Stimulated activated CD8-positive, alpha-beta memory T cell treated with anti-CD3 and anti-CD28 coated beads, Interleukin-7, amount 100 ng/mL, for 24 hours (primary cell): ENCODE measurements around the gene CD86.

Experiments
- DNase-seq: peaks from one replicate; pipeline ENCODE4 v3.0.0-alpha.2; 2020; ENCODE audit warnings: low read depth

Gene CD86

DNA sequence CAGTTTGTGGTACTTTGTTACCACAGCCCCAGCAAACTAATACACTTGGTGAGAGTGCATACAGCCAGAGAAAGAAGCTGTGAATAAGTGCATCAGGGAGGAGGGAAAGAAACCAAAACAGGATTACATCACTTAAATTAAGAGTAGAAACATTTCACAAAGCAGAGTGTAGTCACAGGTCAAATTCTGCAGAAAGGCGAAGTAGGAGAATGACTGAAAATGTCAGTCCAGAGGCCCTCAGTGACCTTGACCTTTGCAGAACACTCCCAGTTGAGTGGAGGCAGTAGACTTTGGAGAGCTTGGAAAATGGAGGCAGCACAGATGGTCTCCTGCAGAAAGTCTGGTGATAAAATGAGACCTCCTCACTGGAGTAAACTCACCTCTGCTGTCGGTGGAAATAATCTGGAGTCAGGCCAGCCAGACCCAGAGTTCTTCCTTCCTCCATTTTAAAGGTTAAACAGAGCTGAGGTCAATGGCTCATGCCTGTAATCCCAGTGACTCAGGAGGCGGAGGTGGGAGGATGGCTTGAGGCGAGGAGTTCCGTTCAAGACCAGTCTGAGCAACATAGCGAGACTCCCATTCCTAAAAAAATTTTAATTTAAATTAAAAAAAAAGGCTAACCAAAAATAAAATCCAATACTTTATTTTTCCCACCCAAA is 5.0 kb downstream of the CD86 start:
- no peak for DNase-seq

DNA sequence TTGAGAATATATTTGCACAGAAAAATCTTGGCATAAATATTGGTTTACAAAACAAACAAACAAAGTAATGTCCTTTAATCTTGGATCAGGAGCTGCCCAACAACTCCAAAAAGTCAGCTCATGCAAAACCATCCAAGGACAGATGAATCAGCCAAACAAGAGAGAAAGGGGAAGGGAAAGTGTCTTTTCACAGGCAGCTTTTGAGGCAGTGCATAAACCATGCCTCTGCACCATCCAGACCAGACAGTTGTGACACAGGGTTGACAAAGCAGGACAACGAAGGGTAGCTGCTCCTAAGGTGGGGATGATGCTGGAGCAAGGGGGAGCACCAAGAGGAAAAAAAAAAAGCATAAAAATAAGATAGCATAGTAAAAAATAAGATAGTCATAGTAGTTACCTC is 8.7 kb downstream of the CD86 start:
- no peak for DNase-seq

GRCh38 chr3:122064326-122064725 is 9.2 kb downstream of the CD86 start:
- DNase-seq = no peak

DNA sequence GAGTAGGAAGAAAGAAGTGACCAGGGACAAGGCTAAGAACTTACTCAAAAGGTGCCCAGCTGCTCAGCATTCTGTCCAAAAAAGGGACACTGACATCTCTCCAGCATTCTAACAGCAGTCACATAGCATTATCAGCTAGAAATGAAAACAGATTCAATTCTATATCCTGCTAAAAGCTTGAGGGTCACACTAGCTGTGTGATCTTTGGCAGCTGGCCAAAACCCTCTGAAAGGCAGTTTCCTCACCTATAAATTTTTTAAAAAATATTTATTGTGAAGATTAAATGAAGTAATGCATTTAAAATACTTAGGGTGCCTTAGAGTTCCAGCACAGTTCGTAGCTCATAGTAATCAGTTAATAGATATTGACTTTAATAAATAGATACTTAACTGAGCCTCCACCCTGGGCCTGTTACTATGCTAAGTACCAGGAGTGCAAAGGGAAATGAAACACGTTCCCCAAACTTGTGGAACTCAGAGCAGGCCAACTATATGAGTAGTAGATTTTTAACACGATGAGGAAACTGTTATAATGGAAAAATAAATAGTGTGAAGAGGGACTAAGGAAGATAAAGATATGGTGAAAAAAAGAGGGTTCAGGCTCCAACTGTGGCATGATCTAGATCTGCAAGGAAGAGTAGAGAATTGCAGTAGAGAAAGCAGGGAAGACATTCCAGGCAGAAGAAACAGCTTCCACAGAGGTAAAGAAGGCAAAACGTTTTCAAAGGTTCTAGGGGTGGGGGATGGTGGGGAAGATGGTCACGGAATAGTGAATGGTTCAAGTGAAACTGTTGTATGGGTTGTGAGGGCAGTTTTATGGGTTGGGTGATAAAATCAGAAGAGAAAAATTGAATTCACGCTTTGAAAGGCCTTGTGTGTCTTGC is 11.4 kb downstream of the CD86 start:
- no peak for DNase-seq

- no peak for DNase-seq
Measured at GRCh38 chr3:122067214-122067550, 12.0 kb downstream of the CD86 start.

DNA sequence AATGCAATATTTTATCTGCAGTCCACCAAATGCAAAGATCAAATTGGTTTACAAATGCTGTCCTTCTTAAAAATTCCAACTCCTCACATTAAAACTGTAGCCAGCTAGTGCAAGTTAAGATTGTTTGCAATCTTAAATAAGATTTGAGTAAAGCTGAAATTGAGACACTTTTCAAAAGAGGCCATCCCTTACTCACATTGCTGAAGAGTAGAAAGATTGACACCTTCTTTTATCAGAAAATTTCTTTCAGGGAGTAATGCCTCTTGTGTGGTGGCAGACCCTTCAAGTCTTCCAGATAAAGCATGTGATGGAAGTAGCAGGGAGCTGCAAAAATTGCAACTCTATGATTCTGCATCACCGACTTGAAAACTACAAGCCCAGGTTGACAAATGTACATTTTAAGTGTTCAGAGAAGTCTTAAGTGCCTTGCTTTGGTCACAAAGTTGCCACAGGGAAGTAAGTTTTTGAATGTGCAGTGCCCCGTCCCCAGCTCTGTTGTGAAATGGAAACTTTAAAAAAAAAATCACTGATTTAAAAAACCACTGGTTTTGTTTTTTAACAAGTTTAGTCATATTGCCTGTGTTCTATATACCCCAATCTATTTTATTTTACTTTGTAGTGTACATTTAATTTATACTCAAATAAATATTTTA is 12.6 kb downstream of the CD86 start:
- DNase-seq = no peak

DNA sequence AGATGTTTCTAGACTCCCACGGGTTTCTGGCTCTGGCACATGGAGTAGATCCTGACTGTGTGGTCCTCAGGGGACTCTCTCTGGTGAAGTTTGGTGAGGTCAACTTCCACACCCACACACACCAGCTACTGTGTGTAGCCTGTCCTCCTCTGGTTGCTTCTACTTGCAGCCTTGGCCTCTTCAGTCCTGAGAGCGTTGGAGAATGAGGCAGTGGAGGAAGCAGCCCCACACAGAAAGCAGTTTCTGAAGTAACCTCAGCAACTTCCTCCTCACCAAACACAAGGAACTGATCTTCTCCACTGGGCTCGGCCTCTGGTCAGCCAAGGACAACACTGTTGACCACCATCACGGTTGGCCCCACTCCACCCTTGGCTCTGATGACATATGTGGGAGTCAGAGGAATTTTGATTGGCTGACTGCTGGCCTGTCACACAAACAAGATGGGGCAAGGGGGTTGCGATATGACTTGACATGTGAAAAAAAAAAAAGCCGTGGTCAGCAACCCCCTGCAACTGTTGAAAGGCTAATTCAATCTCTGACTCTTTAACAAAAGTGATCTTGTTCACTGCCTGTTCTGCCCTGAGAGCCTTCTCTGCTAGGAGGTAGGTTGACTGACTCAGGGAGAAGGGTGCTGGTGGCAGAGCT is 19.6 kb downstream of the CD86 start:
- no peak for DNase-seq

- no peak for DNase-seq
Measured at GRCh38 chr3:122076491-122077292, 21.5 kb downstream of the CD86 start.

- DNase-seq = no peak
Measured at GRCh38 chr3:122077293-122078234, 22.4 kb downstream of the CD86 start.

GRCh38 chr3:122078235-122078935 is 23.2 kb downstream of the CD86 start:
- DNase-seq = no peak

GRCh38 chr3:122079524-122080206 is 24.5 kb downstream of the CD86 start:
- DNase-seq = no peak

GRCh38 chr3:122080207-122080587 is 25.0 kb downstream of the CD86 start:
- no peak for DNase-seq

DNA sequence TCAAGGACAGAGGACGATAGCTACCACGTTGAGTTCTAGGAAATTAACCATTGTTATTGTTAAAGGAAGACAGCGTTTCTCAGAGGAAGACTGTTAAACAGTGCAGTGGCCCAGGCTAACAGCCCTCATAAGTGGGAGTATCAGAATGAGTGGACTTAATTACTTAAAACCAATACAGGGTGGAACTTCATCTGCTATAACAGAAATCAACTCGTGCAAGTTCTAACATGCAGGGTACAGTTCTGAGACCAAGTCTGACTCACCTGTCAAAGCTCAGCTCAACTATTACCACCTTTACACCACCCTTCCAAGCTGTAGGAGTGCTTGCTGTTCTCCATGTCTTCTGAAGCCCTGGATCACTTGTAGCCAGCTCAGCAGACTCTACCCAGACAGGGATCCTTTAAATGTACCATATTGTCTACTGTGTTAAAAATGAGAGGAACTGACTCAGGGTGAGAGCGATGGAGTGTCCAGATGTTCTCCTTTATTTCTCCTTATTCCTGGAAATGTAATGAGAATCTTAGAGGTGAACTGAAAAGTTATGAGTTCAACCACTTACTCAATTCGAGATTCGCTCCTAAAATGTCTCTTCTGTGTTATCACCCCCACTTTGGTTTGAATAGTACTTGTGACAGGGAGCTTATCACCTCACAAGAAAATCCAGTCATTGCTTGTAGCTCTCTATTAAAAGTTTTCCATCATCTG is 26.5 kb downstream of the CD86 start:
- DNase-seq = no peak

- DNase-seq = no peak
Measured at GRCh38 chr3:122082357-122082756, 27.2 kb downstream of the CD86 start.

DNA sequence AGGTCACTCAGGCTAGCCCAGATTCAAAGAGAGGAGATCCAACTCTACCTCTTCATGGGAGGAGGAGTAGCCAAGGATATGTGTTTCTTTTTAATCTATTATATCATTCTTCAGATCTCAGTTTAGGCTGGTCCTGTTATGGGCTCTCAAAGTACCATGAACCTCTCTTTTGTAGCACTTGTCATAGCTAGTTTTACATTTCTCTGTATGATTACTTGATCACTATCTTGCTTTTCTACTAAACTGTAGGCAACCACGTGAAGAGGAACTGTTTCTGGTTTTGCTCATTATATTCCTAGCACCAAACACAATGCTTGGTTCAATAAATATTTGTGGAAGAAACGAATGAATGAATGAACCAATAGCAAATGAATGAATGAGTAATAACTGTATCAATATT is 29.6 kb downstream of the CD86 start:
- no peak for DNase-seq

DNA sequence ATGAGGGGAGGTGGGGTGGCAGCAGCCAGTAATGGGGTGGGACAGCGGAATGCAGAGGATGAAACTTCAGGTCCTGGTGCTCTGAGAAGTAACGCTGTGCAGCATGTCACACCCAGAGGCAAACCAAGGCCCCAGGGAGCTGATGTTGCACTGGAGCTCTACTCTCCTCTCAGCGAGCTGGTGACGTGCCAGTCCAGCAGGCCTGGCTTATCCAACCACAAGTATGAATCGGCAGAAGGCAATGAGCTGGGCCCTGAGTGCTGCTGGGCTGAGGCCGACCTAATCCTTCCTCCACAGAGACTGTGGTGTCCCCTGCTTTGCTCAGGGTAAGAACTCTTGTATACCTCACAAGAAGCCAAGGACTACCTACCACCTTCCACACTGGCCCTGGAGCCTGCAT is 30.5 kb downstream of the CD86 start:
- no peak for DNase-seq

DNA sequence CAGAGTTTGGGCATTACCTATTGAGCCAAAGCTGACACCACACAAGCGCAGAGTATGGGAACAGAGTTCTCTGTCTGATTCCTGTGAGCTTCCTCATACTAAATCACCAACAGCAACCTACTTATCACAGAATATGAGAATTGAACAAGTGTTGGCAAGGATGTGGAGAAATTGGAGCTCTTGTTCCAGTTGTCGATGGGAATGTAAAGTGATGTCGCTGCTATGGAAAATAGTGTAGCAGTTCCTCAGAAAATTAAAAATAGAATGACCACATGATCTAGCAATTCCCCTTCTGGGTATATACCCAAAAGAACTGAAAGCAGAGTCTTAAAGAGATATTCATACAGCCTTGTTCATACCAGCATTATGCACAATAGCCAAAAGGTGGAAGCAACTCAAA is 33.4 kb downstream of the CD86 start:
- DNase-seq = no peak

DNA sequence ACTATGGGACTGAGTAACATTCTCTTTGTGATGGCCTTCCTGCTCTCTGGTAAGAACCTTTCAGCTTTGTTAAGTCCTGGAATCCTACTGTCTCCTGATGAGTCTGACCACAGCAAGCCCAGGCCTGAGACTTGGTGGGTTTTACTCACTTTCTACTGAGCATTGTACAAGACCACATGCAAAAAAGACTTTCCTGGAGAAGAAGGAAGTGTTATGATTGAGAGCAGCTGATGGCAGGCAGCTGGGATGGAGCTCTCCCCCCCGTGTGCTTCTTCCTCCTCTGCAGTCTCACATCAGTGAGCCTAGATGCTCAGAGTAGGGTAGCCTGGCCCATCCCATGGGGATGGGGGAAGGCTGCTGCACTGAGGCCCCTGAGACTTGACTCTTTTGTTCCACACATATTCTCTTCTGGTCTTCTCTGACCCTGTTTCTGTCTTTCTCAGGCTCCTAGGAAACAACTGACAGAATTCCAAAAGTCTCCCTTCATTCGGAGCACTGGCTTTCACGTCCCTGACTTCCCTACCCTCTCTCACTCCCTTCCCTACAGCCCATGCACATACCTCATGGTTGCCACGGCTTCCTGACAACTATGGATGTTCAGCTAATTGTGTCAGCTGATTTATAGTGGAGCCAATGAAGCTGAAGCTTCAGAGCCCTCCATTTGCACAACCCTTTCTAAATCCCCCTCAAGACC is 36.6 kb downstream of the CD86 start:
- no peak for DNase-seq
